ENCODE measurements around the gene MYDGF.

Gene MYDGF

GRCh38 chr19:4675346-4675745 lies 5.2 kb upstream of the MYDGF start:
- DNase-seq (ENCODE audit: low read depth): no peak

GRCh38 chr19:4673726-4674125 lies 3.6 kb upstream of the MYDGF start:
- DNase-seq (ENCODE audit: low read depth): no peak

GRCh38 chr19:4673216-4673615 lies 3.1 kb upstream of the MYDGF start:
- no peak for DNase-seq (ENCODE audit: low read depth)

GRCh38 chr19:4671185-4671851 lies 1.2 kb upstream of the MYDGF start:
- no peak for DNase-seq (ENCODE audit: low read depth)

- no peak for DNase-seq (ENCODE audit: low read depth)
Observed at GRCh38 chr19:4664642-4665041, 5.5 kb downstream of the MYDGF start.

GRCh38 chr19:4662812-4663211 lies 7.3 kb downstream of the MYDGF start:
- no peak for DNase-seq (ENCODE audit: low read depth)

GRCh38 chr19:4662020-4662695 lies 8.0 kb downstream of the MYDGF start:
- DNase-seq (ENCODE audit: low read depth): no peak

- DNase-seq (ENCODE audit: low read depth): no peak
Observed at GRCh38 chr19:4660993-4661392, 9.1 kb downstream of the MYDGF start.

- DNase-seq (ENCODE audit: low read depth): no peak
Observed at GRCh38 chr19:4660181-4660791, 9.9 kb downstream of the MYDGF start.

- DNase-seq (ENCODE audit: low read depth): no peak
Observed at GRCh38 chr19:4657835-4658234, 12.3 kb downstream of the MYDGF start.

GRCh38 chr19:4657262-4657661 lies 12.9 kb downstream of the MYDGF start:
- no peak for DNase-seq (ENCODE audit: low read depth)

- no peak for DNase-seq (ENCODE audit: low read depth)
Observed at GRCh38 chr19:4656102-4656501, 14.0 kb downstream of the MYDGF start.

- no peak for DNase-seq (ENCODE audit: low read depth)
Observed at GRCh38 chr19:4654437-4655361, 15.4 kb downstream of the MYDGF start.

GRCh38 chr19:4653793-4654436 lies 16.2 kb downstream of the MYDGF start:
- DNase-seq (ENCODE audit: low read depth): no peak

GRCh38 chr19:4652075-4652474 lies 18.1 kb downstream of the MYDGF start:
- no peak for DNase-seq (ENCODE audit: low read depth)

GRCh38 chr19:4650159-4650558 lies 20.0 kb downstream of the MYDGF start:
- no peak for DNase-seq (ENCODE audit: low read depth)

GRCh38 chr19:4649392-4650047 lies 20.6 kb downstream of the MYDGF start:
- no peak for DNase-seq (ENCODE audit: low read depth)

- DNase-seq (ENCODE audit: low read depth): no peak
Observed at GRCh38 chr19:4647676-4648644, 22.2 kb downstream of the MYDGF start.

- no peak for DNase-seq (ENCODE audit: low read depth)
Observed at GRCh38 chr19:4645718-4646117, 24.4 kb downstream of the MYDGF start.

GRCh38 chr19:4642625-4643024 lies 27.5 kb downstream of the MYDGF start:
- DNase-seq (ENCODE audit: low read depth): no peak

All from T-helper 22 cell (primary cell).